HL-60 (cell line): Measurements from ENCODE around the gene TARDBP.

Experiments used
- DNase-seq, 2 experiments: peaks; one replicate each; pipeline ENCODE4 v3.0.0-alpha.2; 2010 to 2020; ENCODE audit warnings: low read depth in 1 of 2, low spot score in 1 of 2
- H3K27ac ChIP-seq: fragments of 250-450 bp; sonication (Bioruptor Pico); replicated peaks from 2 replicates; pipeline ENCODE4 v1.5.1; 2020; ENCODE audit warnings: mild to moderate bottlenecking, moderate library complexity
- H3K27me3 ChIP-seq: fragments of 250-450 bp; sonication (Bioruptor Pico); 2 replicates; pipeline ENCODE4 v1.5.1; 2021; ENCODE audit warnings: mild to moderate bottlenecking, moderate library complexity; ENCODE audit not compliant: insufficient read depth, poor library complexity, severe bottlenecking
- H3K4me3 ChIP-seq: replicated peaks from 2 replicates; pipeline ENCODE4 v1.5.1; 2011; ENCODE audit warnings: mild to moderate bottlenecking, control low read depth, low read length; ENCODE audit not compliant: insufficient read depth
- CTCF ChIP-seq: IDR thresholded peaks from one replicate; pipeline ENCODE4 v1.5.1; 2011; ENCODE audit warnings: low read length, control low read depth, inconsistent platforms; ENCODE audit not compliant: insufficient read depth
- GABPA ChIP-seq: IDR thresholded peaks from 2 replicates; pipeline ENCODE4 v1.6.1; 2012; ENCODE audit warnings: low read depth
- POLR2AphosphoS5 ChIP-seq: IDR thresholded peaks from 2 replicates; pipeline ENCODE4 v1.6.1; 2012; ENCODE audit warnings: low read depth
- REST ChIP-seq: IDR thresholded peaks from 2 replicates; pipeline ENCODE4 v1.6.1; 2012; ENCODE audit warnings: low read depth; ENCODE audit not compliant: insufficient replicate concordance
- SPI1 ChIP-seq: IDR thresholded peaks from 2 replicates; pipeline ENCODE4 v1.6.1; 2012; ENCODE audit warnings: low read depth, mild to moderate bottlenecking, borderline replicate concordance

TARDBP gene

GRCh38 chr1:11067716-11068599 is 55.5 kb downstream of the TARDBP start:
- peak overlapping the region; percentile 77 for H3K27ac ChIP-seq
- no peak overlapping the region for H3K4me3 ChIP-seq
- H3K27me3 ChIP-seq, result no peaks in the 10 kb centered on the region
- DNase-seq, result no peak
- TF ChIP-seq SPI1 (no peak), GABPA (no peak), POLR2AphosphoS5 (no peak), CTCF (no peak), REST (no peak)

- H3K4me3 ChIP-seq, result no peak overlapping the region
These were observed 56.4 kb downstream of the TARDBP start for GRCh38 chr1:11068600-11069473.

More at GRCh38 chr1:11068600-11069473, 56.4 kb downstream of the TARDBP start:
- TF ChIP-seq REST (no peak), CTCF (no peak), GABPA (no peak), SPI1 (no peak), POLR2AphosphoS5 (no peak)
- no peaks in the 10 kb centered on the region for H3K27me3 ChIP-seq
- DNase-seq, result no peak
- H3K27ac ChIP-seq, result peak overlapping the region; percentile 77
